Measurements from ENCODE around the gene RAPGEF4. TPM values are rescaled to one million over a fixed set of nuclear protein-coding genes. Genes with fewer than 3 reads are reported as not detected.

Gene RAPGEF4
- total and polyA plus RNA-seq, 2 of the 13 experiments (the other 11 are each of a cell fraction or from before 2014, with no cell fraction given), result 0.78 to 0.91 TPM

- no peak for TF ChIP-seq HES4 (CRISPR knock-in tag; IDR thresholded peaks at IDR 0.05; ENCODE audit: borderline replicate concordance)
Measured at GRCh38 chr2:172834881-172835280, 99.2 kb downstream of the RAPGEF4 start (continued).

GRCh38 chr2:172836347-172836821 is 100.7 kb downstream of the RAPGEF4 start:
- Histone ChIP-seq H4K20me1 (ENCODE audit: insufficient read depth, low read length) (no peaks in the 10 kb centered on the region), H3K36me3 (replicated peaks in 1 of 2; ENCODE audit: control insufficient read depth in 1 of 2, insufficient read depth in 2 of 2, low read length in 2 of 2) (no peaks in the 10 kb centered on the region), H2AFZ (ENCODE audit: low read length) (no peak overlapping the region), H3K4me1 (ENCODE audit: insufficient read depth, low read length) (no peaks in the 10 kb centered on the region), H3K4me3 (replicated peaks in 1 of 3; ENCODE audit: insufficient read depth in 1 of 3, low read depth in 2 of 3, low read length in 3 of 3) (no peak overlapping the region), H3K9me3 (ENCODE audit: low read length) (no peaks in the 10 kb centered on the region), H3K27ac (ENCODE audit: extremely low read length, insufficient read depth, low read length) (no peak overlapping the region), H3K9ac (ENCODE audit: insufficient read depth, low read depth, low read length) (no peak overlapping the region), H3K27me3 (ENCODE audit: control insufficient read depth in 1 of 2, insufficient read depth in 2 of 2, low read length in 2 of 2) (no peaks in the 10 kb centered on the region), H3K4me2 (ENCODE audit: low read depth, low read length) (no peak overlapping the region), H3K79me2 (ENCODE audit: insufficient read depth, low read length) (no peaks in the 10 kb centered on the region)
- intact Hi-C loops (cut with micrococcal nuclease; ENCODE audit: unreplicated experiment) (no loop called here), in situ Hi-C loops (cut with HindIII; ENCODE audit: extremely low pct_ligation_motif_present, low pct_unique_long_range_greater_than_20kb) (no loop called here)
- 0 out of 2 replicates have a peak, but pooled peaks have one; percentile 24 for TF ChIP-seq FOSL2 (CRISPR knock-in tag; IDR thresholded peaks at IDR 0.05)
- TF ChIP-seq CENPX (CRISPR knock-in tag; IDR thresholded peaks at IDR 0.05), result no peak
- no peak for TF ChIP-seq ZBTB8A (CRISPR knock-in tag; IDR thresholded peaks at IDR 0.05; ENCODE audit: borderline replicate concordance, low read depth)
- TF ChIP-seq ZBTB20 (CRISPR knock-in tag; IDR thresholded peaks at IDR 0.05; ENCODE audit: borderline replicate concordance, low read depth), result no peak
- TF ChIP-seq FOXM1 (CRISPR knock-in tag; IDR thresholded peaks at IDR 0.05), result no peak
- TF ChIP-seq ZNF234 (CRISPR knock-in tag; conservative IDR thresholded peaks at IDR 0.05), result no peak
- TF ChIP-seq CREB1 (IDR thresholded peaks at IDR 0.05), result 0 out of 2 replicates have a peak, but pooled peaks have one; percentile 35
- no peak for TF ChIP-seq CREB1 (CRISPR knock-in tag; IDR thresholded peaks at IDR 0.05)
- TF ChIP-seq ZNF546 (CRISPR knock-in tag; conservative IDR thresholded peaks at IDR 0.05), result no peak
- TF ChIP-seq CAMTA2 (CRISPR knock-in tag; IDR thresholded peaks at IDR 0.05; ENCODE audit: borderline replicate concordance), result no peak
- no peak for TF ChIP-seq ZNF34 (CRISPR knock-in tag; IDR thresholded peaks at IDR 0.05; ENCODE audit: borderline replicate concordance)
- TF ChIP-seq RFX3 (CRISPR knock-in tag; IDR thresholded peaks at IDR 0.05), result no peak
- TF ChIP-seq ZNF639 (CRISPR knock-in tag; conservative IDR thresholded peaks at IDR 0.05), result no peak
- no peak for TF ChIP-seq MXI1 (IDR thresholded peaks at IDR 0.05; ENCODE audit: borderline replicate concordance, low read depth, low read length)
- TF ChIP-seq KMT2B (CRISPR knock-in tag; IDR thresholded peaks at IDR 0.05), result no peak
- no peak for TF ChIP-seq NFE2L2 (IDR thresholded peaks at IDR 0.05; ENCODE audit: low read length)
- TF ChIP-seq ZFAT (CRISPR knock-in tag; conservative IDR thresholded peaks at IDR 0.05), result no peak
- TF ChIP-seq JUNB (CRISPR knock-in tag; IDR thresholded peaks at IDR 0.05; ENCODE audit: borderline replicate concordance), result no peak
- no peak for TF ChIP-seq SMARCE1 (IDR thresholded peaks at IDR 0.05; ENCODE audit: borderline replicate concordance)
- 20% methylated on average over 6 of the region's 6 CpGs for WGBS (ENCODE audit: low lambda C conversion rate)
- ATAC-seq (no peak), FAIRE-seq (no peak), DNase-seq (ENCODE audit: low spot score) (no peak)
- BruUV-seq (replicated peaks), result no TSS peak
- ChIA-PET POLR2A (no interaction called here), CTCF (ENCODE audit: low intra/inter-chr PET ratio, low total read pairs) (no interaction called here)

Data from HepG2 (cell line).